Left lung (tissue), 10 donors: ENCODE data around the gene CLC. TPM values are rescaled to one million over a fixed set of nuclear protein-coding genes. Genes with fewer than 3 reads are reported as not detected.
"Not testable (repeated sequence)": the region's sequence is repeated elsewhere in the genome, so short reads cannot be mapped to it uniquely, and the experiment has no call there.

Source experiments
- ATAC-seq: fragments of 200-7000 bp; cut with Tn5 transposase; one replicate; pipeline ENCODE4 v1.9.1; 2020; ENCODE audit warnings: moderate library complexity
- DNase-seq, 4 donors: peaks; one replicate each; pipeline ENCODE4 v3.0.0-alpha.2; 2013 to 2020
- H3K27ac ChIP-seq, 2 donors: fragments of 200-600 bp; sonication (generic) in 1 of 2; one replicate each; pipeline versions ENCODE4 v1.5.0 to v1.8.0; 2020 to 2021
- H3K27me3 ChIP-seq, 2 donors: fragments of 200-600 bp; sonication (generic) in 1 of 2; one replicate each; pipeline versions ENCODE4 v1.5.0 to v1.8.0; 2020 to 2021
- H3K36me3 ChIP-seq, 2 donors: fragments of 200-600 bp; sonication (generic) in 1 of 2; one replicate each; pipeline versions ENCODE4 v1.5.0 to v1.8.0; 2020 to 2021
- H3K4me1 ChIP-seq, 2 donors: fragments of 200-600 bp; one replicate each; pipeline ENCODE4 v1.8.0; 2021
- H3K4me3 ChIP-seq, 2 donors: fragments of 200-600 bp; sonication (generic) in 1 of 2; one replicate each; pipeline versions ENCODE4 v1.5.0 to v1.8.0; 2020 to 2021; ENCODE audit warnings: mild to moderate bottlenecking in 1 of 2
- H3K9me3 ChIP-seq, 2 donors: fragments of 200-600 bp; sonication (generic) in 1 of 2; one replicate each; pipeline versions ENCODE4 v1.5.0 to v1.8.0; 2020 to 2021
- intact Hi-C, 2 donors: fragments of 100-400 bp; cut with DNase I; formaldehyde crosslinking; loops; one replicate each; pipeline versions ENCODE4 v1.11.2 to v1.14.2; 2022
- polyA plus RNA-seq, 6 donors: library from polyadenylated mRNA; unstranded; fragments of 120-200 nt; gene quantifications; one replicate each; pipeline ENCODE4 v1.2.1, GENCODE V29; 2013; ENCODE audit not compliant: insufficient read length in 6 of 6
- total RNA-seq, 2 donors: library from RNA; stranded (reverse); fragmentation: NEBNext Ultra II Directional; extraction: Animal tissue kit (Norgen Biotek cat#: 25700); gene quantifications; one replicate each; pipeline ENCODE4 v1.2.1, GENCODE V29; 2021
- TF ChIP-seq, protein P1 (sequence below), 2 donors: fragments of 200-600 bp; sonication (generic) in 1 of 2; IDR thresholded peaks; one replicate each; pipeline versions ENCODE4 v1.5.0 to v1.8.0; 2021; ENCODE audit warnings: antibody characterized with exemption in 2 of 2
- donor health status: DM: no; HTN: yes; CAD: no.
- donor health status: DM: no; HTN: no; CAD: no.

Gene CLC
- total and polyA plus RNA-seq, 8 donors: 1.3 to 2.8 (median 2.0) TPM; not detected in 2

DNA sequence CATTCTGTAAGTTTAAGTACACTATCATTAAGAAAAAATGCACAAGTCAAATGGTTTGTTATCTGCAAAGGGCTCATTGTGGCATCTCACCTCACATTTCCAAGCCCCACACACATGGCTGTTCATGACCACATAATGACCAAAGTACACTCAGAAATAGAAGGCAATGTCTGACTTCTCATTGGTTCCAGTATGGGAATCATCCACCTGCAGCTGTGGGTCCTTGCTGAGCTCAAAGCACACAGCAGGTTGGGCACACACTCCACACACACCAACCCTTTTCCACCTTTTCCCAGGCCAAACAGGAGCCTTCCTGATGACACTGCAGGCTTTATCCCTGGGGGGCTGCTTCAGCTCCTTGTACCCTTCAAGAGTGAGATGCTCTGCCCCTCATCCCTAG is 11.8 kb downstream of the CLC start:
- Histone ChIP-seq H3K27ac (no peak overlapping the region), H3K36me3 (no peaks in the 10 kb centered on the region), H3K27me3 (peaks cover 0 to 18% of the 10 kb centered on the region in 2 donors), H3K4me1 (no peaks in the 10 kb centered on the region), H3K9me3 (no peaks in the 10 kb centered on the region), H3K4me3 (no peak overlapping the region)
- TF ChIP-seq, protein P1, sequence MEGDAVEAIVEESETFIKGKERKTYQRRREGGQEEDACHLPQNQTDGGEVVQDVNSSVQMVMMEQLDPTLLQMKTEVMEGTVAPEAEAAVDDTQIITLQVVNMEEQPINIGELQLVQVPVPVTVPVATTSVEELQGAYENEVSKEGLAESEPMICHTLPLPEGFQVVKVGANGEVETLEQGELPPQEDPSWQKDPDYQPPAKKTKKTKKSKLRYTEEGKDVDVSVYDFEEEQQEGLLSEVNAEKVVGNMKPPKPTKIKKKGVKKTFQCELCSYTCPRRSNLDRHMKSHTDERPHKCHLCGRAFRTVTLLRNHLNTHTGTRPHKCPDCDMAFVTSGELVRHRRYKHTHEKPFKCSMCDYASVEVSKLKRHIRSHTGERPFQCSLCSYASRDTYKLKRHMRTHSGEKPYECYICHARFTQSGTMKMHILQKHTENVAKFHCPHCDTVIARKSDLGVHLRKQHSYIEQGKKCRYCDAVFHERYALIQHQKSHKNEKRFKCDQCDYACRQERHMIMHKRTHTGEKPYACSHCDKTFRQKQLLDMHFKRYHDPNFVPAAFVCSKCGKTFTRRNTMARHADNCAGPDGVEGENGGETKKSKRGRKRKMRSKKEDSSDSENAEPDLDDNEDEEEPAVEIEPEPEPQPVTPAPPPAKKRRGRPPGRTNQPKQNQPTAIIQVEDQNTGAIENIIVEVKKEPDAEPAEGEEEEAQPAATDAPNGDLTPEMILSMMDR (IDR thresholded peaks at IDR 0.05): no peak
- DNase-seq (no peak), ATAC-seq (no peak)
- intact Hi-C loops: no loop called here

DNA sequence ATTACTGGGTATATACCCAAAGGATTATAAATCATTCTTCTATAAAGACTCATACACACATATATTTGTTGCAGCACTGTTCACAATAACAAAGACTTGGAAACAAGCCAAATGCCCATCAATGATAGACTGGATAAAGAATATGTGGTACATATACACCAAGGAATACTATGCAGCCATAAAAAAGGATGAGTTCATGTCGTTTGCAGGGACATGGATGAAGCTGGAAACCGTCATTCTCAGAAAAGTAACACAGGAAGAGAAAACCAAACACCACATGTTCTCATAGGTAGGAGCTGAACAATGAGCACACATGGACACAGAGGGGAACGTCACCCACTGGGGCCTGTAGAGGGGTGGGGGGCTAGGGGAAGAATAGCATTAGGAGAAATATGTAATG is 17.7 kb downstream of the CLC start:
- ATAC-seq, H3K4me1 ChIP-seq, intact Hi-C loops, H3K36me3 ChIP-seq, DNase-seq, H3K4me3 ChIP-seq, H3K27ac ChIP-seq, H3K9me3 ChIP-seq: not testable (repeated sequence)
- peaks cover 0 to 15% of the 10 kb centered on the region in 2 donors for H3K27me3 ChIP-seq

DNA sequence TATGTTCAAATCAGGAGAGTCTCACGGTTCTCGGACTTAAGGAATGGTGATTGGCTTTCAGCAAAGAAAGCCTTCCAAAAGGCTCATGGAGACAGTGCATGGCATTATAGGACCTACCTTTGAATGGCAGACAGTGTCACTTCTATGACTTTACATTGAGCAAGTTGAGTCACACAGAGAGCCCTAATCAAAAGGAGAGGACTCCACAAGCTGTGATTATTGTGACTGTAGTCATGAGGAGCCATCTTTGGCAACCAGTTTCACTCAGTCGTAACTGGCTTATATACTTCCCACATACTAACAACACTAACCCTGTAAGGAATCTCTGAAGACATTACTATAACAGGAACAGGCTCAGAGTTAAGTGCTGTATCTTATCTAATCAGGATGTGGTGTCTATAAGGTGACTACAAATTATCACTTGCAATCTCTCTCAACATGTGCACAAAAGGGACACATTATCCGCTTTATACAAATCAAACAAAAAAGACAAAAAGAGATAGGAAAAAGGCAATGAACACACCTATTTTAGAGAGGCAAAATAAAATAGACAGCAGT is 27.4 kb downstream of the CLC start:
- H3K9me3 ChIP-seq: peaks cover 0 to 2% of the 10 kb centered on the region in 2 donors
- ATAC-seq (no peak), DNase-seq (no peak)
- no peak overlapping the region for H3K4me3 ChIP-seq
- no peaks in the 10 kb centered on the region for H3K4me1 ChIP-seq
- H3K27me3 ChIP-seq: no peaks in the 10 kb centered on the region
- H3K27ac ChIP-seq: no peak overlapping the region
- TF ChIP-seq, protein P1 (IDR thresholded peaks at IDR 0.05): no peak
- no peaks in the 10 kb centered on the region for H3K36me3 ChIP-seq
- intact Hi-C loops: no loop called here

DNA sequence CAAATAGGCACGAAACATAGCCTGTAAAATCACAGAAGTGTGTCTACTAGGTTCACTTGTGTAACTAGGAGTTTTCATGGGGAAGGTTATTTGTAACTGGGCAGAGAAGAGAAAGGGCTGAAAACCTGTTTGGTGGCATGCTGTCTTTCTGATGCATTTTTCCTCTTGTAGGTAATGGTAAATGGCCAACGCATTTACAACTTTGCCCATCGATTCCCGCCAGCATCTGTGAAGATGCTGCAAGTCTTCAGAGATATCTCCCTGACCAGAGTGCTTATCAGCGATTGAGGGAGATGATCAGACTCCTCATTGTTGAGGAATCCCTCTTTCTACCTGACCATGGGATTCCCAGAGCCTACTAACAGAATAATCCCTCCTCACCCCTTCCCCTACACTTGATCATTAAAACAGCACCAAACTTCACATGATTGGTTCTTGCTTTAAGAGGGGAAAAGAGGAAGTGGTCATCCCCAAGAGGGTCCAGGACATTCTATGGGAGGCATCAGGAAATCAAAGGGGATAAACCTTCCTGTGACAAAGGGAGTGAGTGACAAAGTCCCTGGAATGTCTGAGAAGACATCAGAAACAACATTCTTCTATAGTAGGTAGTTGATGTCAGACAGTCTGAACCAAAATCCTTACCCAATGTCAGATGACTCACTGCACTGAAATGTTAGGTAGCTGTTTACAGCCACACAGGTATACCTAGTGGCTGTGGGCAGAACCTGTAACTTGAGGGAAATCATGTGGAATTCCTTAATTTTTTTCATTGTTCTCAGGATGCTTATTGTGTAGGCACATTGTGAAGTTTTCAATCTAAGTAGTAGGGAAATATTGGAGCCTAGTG is 28.6 kb downstream of the CLC start:
- no peaks in the 10 kb centered on the region for H3K27me3 ChIP-seq
- H3K36me3 ChIP-seq: no peaks in the 10 kb centered on the region
- no peaks in the 10 kb centered on the region for H3K4me1 ChIP-seq
- ATAC-seq: no peak
- H3K27ac ChIP-seq: no peak overlapping the region
- no peaks in the 10 kb centered on the region for H3K9me3 ChIP-seq
- intact Hi-C loops: no loop called here
- no peak for DNase-seq
- no peak overlapping the region for H3K4me3 ChIP-seq
- TF ChIP-seq, protein P1 (IDR thresholded peaks at IDR 0.05): no peak

DNA sequence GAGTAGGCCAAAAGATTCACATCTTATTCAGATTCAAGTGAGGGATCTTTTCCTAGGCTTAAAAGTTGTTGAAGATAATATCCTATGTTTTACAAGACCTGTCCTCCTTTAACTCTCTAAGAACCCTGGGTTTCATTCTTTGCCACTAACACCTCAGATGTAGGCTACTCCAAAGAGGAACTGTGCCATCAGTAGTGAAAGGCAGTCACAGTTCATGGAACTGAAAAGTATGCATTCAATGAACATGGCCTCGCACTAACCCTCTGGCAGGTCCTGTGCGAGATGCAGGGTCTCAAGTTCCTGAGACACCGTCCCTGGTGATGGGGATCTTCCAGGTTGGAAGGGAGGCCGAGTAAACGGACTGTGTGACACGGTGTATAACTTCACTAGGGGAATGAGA is 29.2 kb downstream of the CLC start:
- TF ChIP-seq, protein P1 (IDR thresholded peaks at IDR 0.05): no peak
- ATAC-seq: no peak
- intact Hi-C loops: no loop called here

More for the DNA sequence above, 29.2 kb downstream of the CLC start:
- DNase-seq: no peak
- no peaks in the 10 kb centered on the region for H3K27me3 ChIP-seq
- H3K4me1 ChIP-seq: no peaks in the 10 kb centered on the region
- H3K36me3 ChIP-seq: no peaks in the 10 kb centered on the region
- H3K9me3 ChIP-seq: no peaks in the 10 kb centered on the region
- no peak overlapping the region for H3K4me3 ChIP-seq
- H3K27ac ChIP-seq: no peak overlapping the region
